ENCODE results near the gene FZD7.

- TF ChIP-seq CTCF (IDR thresholded peaks at IDR 0.05) (peak in 1 of 6 experiments; percentile 18), POLR2A (IDR thresholded peaks at IDR 0.05) (no peak)
These were observed 38.6 kb downstream of the FZD7 start for GRCh38 chr2:202072226-202072625.
